OCI-LY3 (cell line): ENCODE measurements around the gene PASK.

ENCODE experiments used
- H2AFZ ChIP-seq: fragments of 200-600, 300-600 bp; shearing (Covaris generic); 2 replicates; pipeline ENCODE4 v1.6.0; 2014; ENCODE audit warnings: antibody characterized with exemption, low read depth, low read length
- H3K27ac ChIP-seq: fragments of 200-600, 300-600 bp; sonication (generic); 2 replicates; pipeline ENCODE4 v1.5.1; 2014; ENCODE audit warnings: mild to moderate bottlenecking, low read length, moderate library complexity, mixed read lengths
- H3K27me3 ChIP-seq: fragments of 200-600, 300-600 bp; sonication (generic); 2 replicates; pipeline ENCODE4 v1.6.1; 2014; ENCODE audit warnings: low read depth, low read length, mixed read lengths
- H3K36me3 ChIP-seq: fragments of 200-600, 300-600 bp; sonication (generic); replicated peaks from 2 replicates; pipeline ENCODE3; 2014; ENCODE audit warnings: low read depth, low read length, mixed read lengths
- H3K4me1 ChIP-seq: fragments of 300-600, 200-600 bp; sonication (generic); 2 replicates; pipeline ENCODE4 v1.6.1; 2014; ENCODE audit warnings: low read length, mixed read lengths
- H3K4me2 ChIP-seq: fragments of 200-600, 300-600 bp; sonication (generic); 2 replicates; pipeline ENCODE4 v1.6.1; 2014; ENCODE audit warnings: low read length, mixed read lengths
- H3K4me3 ChIP-seq: fragments of 300-600, 200-600 bp; sonication (generic); 2 replicates; pipeline ENCODE4 v1.5.1; 2014; ENCODE audit warnings: antibody characterized with exemption, mild to moderate bottlenecking, low read length, moderate library complexity
- H3K79me2 ChIP-seq: fragments of 300-600, 200-600 bp; shearing (Covaris generic); 2 replicates; pipeline ENCODE4 v1.6.1; 2014; ENCODE audit warnings: mild to moderate bottlenecking, low read length, mixed read lengths
- H3K9ac ChIP-seq: fragments of 300-600, 200-600 bp; shearing (Covaris generic); 2 replicates; pipeline ENCODE4 v1.6.0; 2014; ENCODE audit warnings: mild to moderate bottlenecking, low read length, moderate library complexity
- H3K9me3 ChIP-seq: fragments of 200-600, 300-600 bp; shearing (Covaris generic); 2 replicates; pipeline ENCODE4 v1.6.1; 2014; ENCODE audit warnings: low read length, mixed read lengths; ENCODE audit not compliant: insufficient read depth
- H4K20me1 ChIP-seq: fragments of 200-600, 300-600 bp; sonication (generic); 2 replicates; pipeline ENCODE4 v1.6.1; 2016; ENCODE audit warnings: low read length, mixed read lengths; ENCODE audit not compliant: insufficient read depth
- EZH2phosphoT487 ChIP-seq: fragments of 200-600 bp; shearing (Covaris generic); IDR thresholded peaks from 2 replicates; pipeline ENCODE4 v1.6.1; 2018; ENCODE audit warnings: antibody characterized with exemption, mixed run types, low read depth
- TF ChIP-seq, protein P1 (sequence below): fragments of 200-600, 300-600 bp; sonication (generic); IDR thresholded peaks from 2 replicates; pipeline ENCODE4 v1.5.1; 2014; ENCODE audit warnings: antibody characterized with exemption, low read length, low read depth

Gene PASK

GRCh38 chr2:241070811-241071676 is 78.2 kb downstream of the PASK start:
- Histone ChIP-seq H2AFZ (no peak overlapping the region), H3K27ac (no peak overlapping the region), H3K79me2 (no peaks in the 10 kb centered on the region), H3K4me2 (no peak overlapping the region), H3K4me1 (peaks cover 6% of the 10 kb centered on the region), H3K9ac (no peak overlapping the region), H3K27me3 (no peaks in the 10 kb centered on the region), H3K4me3 (no peak overlapping the region), H4K20me1 (no peaks in the 10 kb centered on the region), H3K36me3 (no peaks in the 10 kb centered on the region), H3K9me3 (no peaks in the 10 kb centered on the region)
- TF ChIP-seq, protein P1, sequence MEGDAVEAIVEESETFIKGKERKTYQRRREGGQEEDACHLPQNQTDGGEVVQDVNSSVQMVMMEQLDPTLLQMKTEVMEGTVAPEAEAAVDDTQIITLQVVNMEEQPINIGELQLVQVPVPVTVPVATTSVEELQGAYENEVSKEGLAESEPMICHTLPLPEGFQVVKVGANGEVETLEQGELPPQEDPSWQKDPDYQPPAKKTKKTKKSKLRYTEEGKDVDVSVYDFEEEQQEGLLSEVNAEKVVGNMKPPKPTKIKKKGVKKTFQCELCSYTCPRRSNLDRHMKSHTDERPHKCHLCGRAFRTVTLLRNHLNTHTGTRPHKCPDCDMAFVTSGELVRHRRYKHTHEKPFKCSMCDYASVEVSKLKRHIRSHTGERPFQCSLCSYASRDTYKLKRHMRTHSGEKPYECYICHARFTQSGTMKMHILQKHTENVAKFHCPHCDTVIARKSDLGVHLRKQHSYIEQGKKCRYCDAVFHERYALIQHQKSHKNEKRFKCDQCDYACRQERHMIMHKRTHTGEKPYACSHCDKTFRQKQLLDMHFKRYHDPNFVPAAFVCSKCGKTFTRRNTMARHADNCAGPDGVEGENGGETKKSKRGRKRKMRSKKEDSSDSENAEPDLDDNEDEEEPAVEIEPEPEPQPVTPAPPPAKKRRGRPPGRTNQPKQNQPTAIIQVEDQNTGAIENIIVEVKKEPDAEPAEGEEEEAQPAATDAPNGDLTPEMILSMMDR: no peak
- TF ChIP-seq EZH2phosphoT487: no peak

DNA sequence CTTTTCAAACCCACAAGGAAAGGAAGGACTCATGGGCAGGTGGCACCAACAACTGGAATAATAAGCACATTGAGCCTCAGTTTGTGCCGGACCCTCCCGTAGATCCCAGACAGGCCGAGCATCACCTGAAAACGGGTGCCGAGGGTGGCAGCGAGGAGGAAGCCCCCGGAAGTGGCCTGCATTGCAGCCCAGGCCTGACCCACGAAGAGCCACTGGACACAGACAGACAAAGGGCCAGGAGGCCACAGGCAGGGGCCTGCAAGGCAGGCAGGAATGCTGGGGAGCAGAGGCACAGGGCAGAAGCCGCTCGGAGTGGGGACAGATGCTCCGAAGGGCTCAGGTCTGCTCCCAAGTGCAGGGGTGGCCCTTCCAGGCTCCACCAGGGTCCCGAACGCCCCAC is 78.9 kb downstream of the PASK start:
- TF ChIP-seq EZH2phosphoT487: no peak
- TF ChIP-seq, protein P1: no peak
- Histone ChIP-seq H2AFZ (no peak overlapping the region), H3K9me3 (no peaks in the 10 kb centered on the region), H4K20me1 (no peaks in the 10 kb centered on the region), H3K9ac (no peak overlapping the region), H3K27ac (no peak overlapping the region), H3K4me3 (no peak overlapping the region), H3K79me2 (no peaks in the 10 kb centered on the region), H3K4me2 (no peak overlapping the region), H3K4me1 (peaks cover 6% of the 10 kb centered on the region), H3K27me3 (no peaks in the 10 kb centered on the region), H3K36me3 (no peaks in the 10 kb centered on the region)

DNA sequence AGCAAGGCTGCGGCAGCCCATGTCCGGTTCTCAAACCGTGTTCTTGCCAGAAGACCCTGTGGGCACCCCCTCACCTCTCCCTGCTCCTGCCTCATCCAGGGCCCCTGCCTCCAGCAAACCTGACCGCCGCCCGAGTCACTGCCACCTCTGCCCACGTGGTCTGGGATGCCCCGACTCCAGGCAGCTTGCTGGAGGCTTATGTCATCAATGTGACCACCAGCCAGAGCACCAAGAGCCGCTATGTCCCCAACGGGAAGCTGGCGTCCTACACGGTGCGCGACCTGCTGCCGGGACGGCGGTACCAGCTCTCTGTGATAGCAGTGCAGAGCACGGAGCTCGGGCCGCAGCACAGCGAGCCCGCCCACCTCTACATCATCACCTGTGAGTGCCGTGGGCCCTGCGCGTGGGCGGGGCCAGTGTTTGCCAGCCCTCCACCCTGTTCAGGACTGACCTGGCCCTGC is 79.4 kb downstream of the PASK start:
- H3K27ac ChIP-seq: no peak overlapping the region
- H3K4me1 ChIP-seq: peaks cover 6% of the 10 kb centered on the region
- H3K9me3 ChIP-seq: no peaks in the 10 kb centered on the region
- H3K27me3 ChIP-seq: no peaks in the 10 kb centered on the region
- no peak overlapping the region for H3K4me3 ChIP-seq
- TF ChIP-seq, protein P1: no peak
- no peak for TF ChIP-seq EZH2phosphoT487
- H3K79me2 ChIP-seq: no peaks in the 10 kb centered on the region
- no peak overlapping the region for H3K9ac ChIP-seq
- no peaks in the 10 kb centered on the region for H3K36me3 ChIP-seq
- H4K20me1 ChIP-seq: no peaks in the 10 kb centered on the region
- no peak overlapping the region for H2AFZ ChIP-seq
- no peak overlapping the region for H3K4me2 ChIP-seq

GRCh38 chr2:241068942-241069810 is 80.1 kb downstream of the PASK start:
- H3K9ac ChIP-seq: no peak overlapping the region
- no peaks in the 10 kb centered on the region for H4K20me1 ChIP-seq
- H3K79me2 ChIP-seq: no peaks in the 10 kb centered on the region
- H3K27ac ChIP-seq: no peak overlapping the region
- no peaks in the 10 kb centered on the region for H3K36me3 ChIP-seq
- peaks cover 9% of the 10 kb centered on the region for H3K4me1 ChIP-seq
- no peak overlapping the region for H3K4me3 ChIP-seq
- H3K27me3 ChIP-seq: no peaks in the 10 kb centered on the region
- H3K9me3 ChIP-seq: no peaks in the 10 kb centered on the region
- no peak overlapping the region for H3K4me2 ChIP-seq
- TF ChIP-seq, protein P1: no peak
- TF ChIP-seq EZH2phosphoT487: no peak
- H2AFZ ChIP-seq: no peak overlapping the region
